Measurements from ENCODE around the gene CTH.
"Not testable (repeated sequence)": the region's sequence is repeated elsewhere in the genome, so short reads cannot be mapped to it uniquely, and the experiment has no call there.

Gene CTH

DNA sequence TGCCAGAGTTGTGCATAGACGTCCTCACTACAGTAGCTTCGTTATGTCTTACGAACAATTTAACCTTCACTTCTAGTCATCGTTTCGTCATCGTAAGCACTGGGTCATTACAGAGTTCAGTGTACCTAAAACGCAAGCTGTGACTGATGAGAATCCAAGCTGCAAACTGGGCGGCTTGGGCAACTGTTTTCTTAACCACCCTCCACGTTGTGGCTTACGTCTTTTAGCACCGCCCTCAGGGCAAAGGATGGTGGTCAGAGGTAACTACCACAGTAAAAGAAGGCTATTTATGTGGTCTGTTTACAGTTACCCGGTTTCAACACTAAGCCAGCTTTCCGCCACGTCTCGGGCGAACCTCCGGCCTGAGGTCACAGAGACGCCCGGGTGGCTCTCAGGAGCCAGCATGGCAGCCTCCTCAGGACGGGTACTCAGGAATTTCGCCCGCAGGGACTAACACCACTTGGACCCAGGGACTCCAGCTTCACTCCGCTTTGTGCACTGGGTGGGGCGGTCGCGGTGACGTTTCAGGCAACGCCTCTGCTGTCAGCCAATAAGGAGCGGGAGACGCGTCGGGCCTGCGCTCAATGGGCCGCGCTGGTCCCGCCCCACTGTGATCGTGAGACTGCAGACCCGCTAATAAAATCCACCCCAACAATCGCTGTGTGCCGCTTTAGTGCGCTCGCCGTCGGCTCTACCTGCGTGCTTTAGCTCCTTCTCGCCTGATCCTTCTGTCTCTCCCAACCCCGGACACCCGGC, at the start of gene CTH:
TSS of gene CTH (plus strand) at position 665 of the 756 bp plus-strand sequence. CDS start 148 bp downstream, outside the sequence.
- peak; percentile 94 for DNase-seq (ENCODE audit: low spot score)

DNA sequence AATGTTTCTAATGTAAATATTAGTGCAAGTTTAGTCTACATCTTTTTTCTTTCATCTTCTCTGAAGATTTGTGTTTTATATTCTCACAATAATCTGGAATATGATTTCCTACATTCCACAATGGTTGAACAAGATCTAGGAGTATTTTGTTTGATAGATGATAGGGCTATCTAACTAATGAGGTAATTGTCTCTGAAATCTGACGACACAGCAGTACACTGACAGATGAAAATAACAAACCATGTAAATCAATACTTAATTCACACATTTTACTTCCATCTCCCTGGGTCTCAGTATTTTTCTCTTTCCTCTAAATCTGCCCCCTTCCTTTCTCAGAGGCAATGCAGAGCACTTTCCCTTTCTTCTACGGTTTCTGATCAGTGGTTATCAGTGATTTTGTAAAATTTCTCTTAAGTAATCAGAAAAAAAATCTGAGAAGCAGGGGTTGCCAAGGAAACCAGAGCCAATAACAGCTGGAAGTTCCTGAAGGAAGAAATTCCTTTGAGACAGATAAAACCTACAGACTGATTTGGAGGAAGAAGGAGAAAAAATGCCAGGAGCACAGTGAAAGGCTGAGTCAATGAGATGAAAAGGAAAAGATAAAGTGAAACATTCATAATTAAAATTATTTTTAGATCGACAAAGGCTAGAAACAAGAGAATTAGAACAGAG, 49.2 kb upstream of the CTH start:
- DNase-seq (ENCODE audit: low spot score): no peak

- no peak for DNase-seq (ENCODE audit: low spot score)
These were observed 46.6 kb upstream of the CTH start for GRCh38 chr1:70364439-70364838.

DNA sequence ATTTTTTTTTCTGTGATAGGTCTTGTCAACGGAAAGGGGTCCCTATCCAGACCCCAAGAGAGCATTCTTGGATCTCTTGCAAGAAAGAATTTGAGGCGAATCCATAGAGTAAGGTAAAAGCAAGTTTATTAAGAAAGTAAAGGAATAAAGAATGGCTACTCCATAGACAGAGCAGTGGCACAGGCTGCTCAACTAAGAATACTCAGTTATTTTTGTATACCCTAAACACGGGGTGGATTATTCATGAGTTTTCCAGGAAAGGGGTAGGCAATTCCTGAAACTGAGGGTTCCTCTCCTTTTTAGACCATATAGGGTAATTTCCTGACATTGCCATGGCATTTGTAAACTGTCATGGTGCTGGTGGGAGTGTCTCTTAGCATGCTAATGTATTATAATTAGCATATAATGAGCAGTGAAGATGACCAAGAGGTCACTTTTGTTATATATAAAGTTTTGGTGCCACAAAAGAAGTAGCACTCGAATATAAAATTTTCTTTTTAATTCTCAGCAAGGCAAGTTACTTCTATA, 44.6 kb upstream of the CTH start:
- not testable (repeated sequence) for DNase-seq (ENCODE audit: low spot score)

GRCh38 chr1:70366997-70367396, 44.1 kb upstream of the CTH start:
- DNase-seq (ENCODE audit: low spot score): not testable (repeated sequence)

DNA sequence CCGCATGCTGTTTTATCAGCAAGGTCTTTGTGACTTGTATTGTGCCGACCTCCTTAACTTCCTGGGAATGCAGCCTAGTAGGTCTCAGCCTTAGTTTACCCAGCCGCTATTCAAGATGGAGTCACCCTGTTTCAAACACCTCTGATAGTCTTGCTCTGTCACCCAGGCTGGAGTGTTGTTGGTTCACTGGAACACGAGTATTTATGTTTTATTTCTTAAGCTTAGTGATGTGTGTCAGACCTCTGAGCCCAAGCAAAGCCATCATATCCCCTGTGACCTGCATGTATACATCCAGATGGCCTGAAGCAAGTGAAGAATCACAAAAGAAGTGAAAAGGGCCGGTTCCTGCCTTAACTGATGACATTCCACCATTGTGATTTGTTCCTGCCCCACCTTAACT, 43.7 kb upstream of the CTH start:
- DNase-seq (ENCODE audit: low spot score): not testable (repeated sequence)

- DNase-seq (ENCODE audit: low spot score): not testable (repeated sequence)
These were observed 39.5 kb upstream of the CTH start for GRCh38 chr1:70371586-70371985.

DNA sequence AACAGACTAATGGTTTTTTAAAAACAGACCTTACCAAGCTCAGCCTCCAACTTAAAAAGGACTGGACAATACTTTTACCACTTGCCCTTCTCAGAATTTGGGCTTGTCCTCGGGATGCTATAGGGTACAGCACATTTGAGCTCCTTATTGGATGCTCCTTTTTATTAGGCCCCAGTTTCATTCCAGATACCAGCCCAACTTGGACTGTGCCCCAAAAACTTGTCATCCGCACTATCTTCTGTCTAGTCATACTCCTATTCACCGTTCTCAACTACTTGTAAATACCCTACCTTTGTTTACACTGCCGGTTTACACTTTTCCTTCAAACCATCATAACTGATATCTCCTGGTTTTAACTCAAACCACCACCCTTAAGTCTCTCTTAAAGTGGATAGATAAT, 38.6 kb upstream of the CTH start:
- no peak for DNase-seq (ENCODE audit: low spot score)

- DNase-seq (ENCODE audit: low spot score): not testable (repeated sequence)
These were observed 37.5 kb upstream of the CTH start for GRCh38 chr1:70373580-70373979.

GRCh38 chr1:70376196-70376595, 34.9 kb upstream of the CTH start:
- no peak for DNase-seq (ENCODE audit: low spot score)

DNA sequence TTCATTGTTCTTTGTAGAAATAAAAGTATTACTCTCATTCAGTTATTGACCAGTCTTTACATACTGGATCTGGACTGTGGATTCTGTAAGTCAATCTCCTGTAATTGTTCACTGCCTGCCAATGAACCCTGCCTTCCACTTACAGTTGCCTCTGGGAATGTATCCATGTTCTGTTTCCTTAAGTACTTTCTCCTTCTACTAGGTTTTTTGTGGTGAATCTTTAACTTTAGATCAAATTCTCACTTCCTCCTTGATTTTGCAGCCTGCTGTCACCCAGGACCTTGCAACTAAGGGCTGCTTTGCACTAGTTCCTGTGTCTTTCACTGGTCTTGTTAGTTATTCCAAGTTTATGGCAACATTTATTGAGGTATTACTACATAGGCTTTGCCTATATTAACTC, 28.4 kb upstream of the CTH start:
- DNase-seq (ENCODE audit: low spot score): no peak

DNA sequence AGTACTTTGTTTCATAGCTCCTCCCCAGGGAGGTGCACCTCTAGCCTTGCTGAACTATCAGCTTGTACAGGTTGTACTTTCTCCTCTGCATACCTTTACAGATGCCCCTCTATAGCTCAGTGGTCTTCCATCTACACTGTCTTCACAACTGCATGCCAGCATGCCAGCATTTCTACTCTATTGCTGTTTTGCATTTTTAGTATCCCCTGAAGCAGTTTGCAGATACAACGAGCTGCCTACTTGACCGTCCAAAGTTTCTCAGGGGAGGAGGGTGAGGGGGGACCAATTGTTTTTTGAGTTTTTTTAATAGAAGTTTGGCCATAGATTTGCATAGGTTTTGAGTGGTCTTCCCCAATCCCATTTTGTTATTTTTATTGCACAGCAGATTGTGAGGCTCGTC, 27.6 kb upstream of the CTH start:
- DNase-seq (ENCODE audit: low spot score): no peak

DNA sequence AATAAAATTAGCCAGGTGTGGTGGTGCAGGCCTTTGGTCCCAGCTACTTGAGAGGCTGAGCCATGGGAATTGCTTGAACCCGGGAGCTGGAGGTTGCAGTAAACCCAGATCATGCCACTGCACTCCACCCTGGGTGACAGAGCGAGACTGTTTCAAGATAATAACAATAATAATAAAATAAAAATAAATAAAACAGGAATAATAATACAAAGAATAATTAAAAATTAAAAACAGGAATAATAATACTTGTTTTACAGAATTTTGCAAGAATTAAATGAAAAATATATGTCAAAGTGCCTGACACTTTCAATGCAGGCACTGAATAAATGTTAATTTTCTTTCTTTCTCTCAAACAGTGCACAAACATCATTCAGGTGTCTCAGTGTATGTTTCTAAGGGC, 26.5 kb upstream of the CTH start:
- no peak for DNase-seq (ENCODE audit: low spot score)

DNA sequence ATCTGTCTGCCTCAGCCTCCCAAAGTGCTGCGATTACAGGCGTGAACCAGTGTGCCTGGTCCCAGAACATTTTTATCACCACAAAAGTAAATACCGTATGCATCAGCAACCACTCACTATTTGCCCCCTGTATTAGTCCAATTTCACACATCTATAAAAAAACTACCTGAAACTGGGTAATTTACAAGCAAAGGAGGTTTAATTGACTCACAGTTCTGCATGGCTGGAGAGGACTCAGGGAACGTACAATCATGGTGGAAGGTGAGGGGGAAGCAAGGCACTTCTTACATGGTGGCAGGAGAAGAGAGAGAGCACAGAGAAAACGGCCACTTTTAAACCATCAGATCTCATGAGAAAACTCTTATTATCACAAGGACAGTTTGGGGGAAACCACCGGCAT, 25.6 kb upstream of the CTH start:
- DNase-seq (ENCODE audit: low spot score): no peak

DNA sequence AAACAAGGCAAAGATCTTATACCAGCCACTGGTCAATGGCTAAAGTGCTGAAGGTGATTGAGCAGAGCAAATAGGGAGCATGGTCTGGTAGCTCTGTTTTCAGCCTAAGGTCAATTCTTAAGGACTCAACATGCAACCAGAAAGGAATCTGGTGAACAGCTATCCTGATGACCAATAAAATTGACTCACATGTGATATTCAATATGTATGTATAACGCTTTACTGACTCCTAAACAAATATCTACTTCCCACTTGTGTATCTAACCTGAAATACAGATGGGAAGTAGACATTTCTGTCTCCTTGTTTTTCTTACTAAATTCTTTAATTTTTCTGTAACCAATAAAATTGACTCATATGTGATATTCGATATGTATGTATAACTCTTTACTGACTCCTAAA, 24.9 kb upstream of the CTH start:
- DNase-seq (ENCODE audit: low spot score): no peak

DNA sequence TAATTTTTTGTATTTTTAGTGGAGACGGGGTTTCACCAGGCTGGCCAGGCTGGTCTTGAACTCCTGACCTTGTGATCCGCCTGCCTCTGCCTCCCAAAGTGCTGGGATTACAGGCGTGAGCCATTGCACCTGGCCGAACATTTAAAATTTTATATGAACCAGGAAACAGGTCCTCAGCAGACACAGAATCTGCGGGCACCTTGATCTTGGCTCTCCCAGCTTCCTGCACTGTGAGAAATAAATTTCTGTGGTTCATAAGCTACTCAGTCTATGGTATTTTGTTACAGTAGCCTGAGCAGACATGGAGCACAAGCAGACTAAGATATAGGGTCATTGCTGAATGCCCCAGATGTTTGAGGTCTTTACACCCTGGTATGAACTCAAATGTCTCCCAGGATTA, 23.6 kb upstream of the CTH start:
- DNase-seq (ENCODE audit: low spot score): no peak

GRCh38 chr1:70392626-70393025, 18.4 kb upstream of the CTH start:
- DNase-seq (ENCODE audit: low spot score): no peak

- no peak for DNase-seq (ENCODE audit: low spot score)
These were observed 14.5 kb upstream of the CTH start for GRCh38 chr1:70396607-70397006.

DNA sequence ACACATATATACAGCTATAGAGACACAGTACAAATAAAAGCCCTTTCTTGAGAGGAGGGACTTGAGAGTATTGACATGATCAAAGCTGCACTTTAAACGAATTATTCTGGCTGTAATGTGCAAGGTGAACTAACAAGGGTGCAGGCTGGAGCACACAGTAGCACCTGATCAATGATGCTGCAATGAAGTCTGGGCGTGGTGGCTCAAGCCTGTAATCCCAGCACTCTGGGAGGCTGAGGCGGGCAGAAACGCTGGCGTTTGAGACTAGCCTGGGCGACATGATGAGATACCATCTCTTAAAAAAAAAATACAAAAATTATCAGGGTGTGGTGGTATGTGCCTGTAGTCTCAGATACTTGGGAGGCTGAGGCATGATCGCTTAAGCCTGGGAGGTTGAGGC, 14.1 kb upstream of the CTH start:
- no peak for DNase-seq (ENCODE audit: low spot score)

GRCh38 chr1:70400335-70400734, 10.7 kb upstream of the CTH start:
- no peak for DNase-seq (ENCODE audit: low spot score)

DNA sequence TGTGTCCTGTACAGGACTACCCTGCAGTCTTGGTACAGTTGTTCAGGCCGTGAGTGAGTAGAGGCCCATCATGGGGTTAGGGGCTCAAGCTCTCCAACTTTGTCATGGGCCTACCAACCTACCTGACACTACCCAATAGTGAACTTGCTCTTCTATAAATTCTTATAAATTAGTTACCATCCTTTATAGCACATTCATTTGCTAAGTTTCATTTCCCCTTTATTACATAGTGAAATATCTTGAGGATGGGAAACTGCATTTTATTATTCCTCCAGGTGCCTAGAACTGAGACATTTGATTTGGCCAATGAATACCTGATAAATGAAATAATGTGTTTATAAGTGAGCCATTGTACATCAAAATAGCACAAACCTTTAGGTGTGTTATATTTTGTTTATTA, 9.1 kb upstream of the CTH start:
- no peak for DNase-seq (ENCODE audit: low spot score)

DNA sequence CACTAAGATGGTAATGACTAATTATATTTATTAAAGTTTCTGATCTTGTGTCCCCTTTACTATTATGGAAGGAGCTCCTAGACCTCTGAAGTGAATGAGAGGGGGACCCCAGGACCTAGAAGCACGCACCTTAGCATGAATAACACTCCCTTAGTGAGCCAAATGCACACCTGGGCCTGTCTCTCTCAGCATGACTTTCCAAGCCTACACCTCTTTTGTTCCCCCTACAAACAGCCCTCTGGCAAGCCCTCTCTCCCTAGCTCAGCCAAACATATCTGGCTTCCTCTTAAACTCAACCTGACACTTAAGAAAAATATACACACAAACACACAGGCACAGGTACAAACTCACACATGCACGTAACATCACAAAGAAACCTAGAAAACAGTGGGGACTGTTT, 7.3 kb upstream of the CTH start:
- no peak for DNase-seq (ENCODE audit: low spot score)

DNA sequence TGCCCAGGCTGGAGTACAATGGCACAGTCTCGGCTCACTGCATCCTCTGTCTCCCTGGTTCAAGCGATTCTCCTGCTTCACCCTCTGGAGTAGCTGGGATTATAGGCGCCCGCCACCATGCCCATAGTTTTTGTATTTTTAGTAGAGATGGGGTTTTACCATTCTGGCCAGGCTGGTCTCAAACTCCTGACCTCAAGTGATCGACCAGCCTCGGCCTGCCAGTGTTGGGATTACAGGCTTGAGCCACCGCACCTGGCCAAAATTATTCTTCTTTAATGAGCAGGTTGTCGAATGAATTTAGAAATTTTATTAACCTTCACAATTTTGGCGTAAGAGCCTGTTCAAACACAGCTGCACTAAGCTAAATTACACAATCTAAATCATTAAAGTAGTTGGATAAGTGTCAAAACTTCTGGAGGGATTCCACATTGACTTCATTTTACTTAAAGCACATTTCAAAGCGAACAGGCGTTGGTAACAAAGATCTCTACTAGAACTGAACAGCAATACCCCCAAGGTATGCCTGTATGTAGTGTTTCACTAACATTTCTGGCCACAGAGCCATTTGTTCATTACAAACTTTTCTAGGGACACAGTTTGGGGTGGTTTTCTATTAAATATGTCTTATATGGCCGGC, 5.2 kb upstream of the CTH start:
- DNase-seq (ENCODE audit: low spot score): no peak

Data from activated CD4-positive, alpha-beta T cell treated with anti-CD3 and anti-CD28 coated beads, Interleukin-2, Interleukin-4, amounts not matched to agents 100 ng/mL and 50 ng/mL, durations not matched to agents 16 hours and 8 hours (primary cell).